ENCODE measurements around the gene THEM4.

THEM4 gene

GRCh38 chr1:151909167-151910149, at the start of gene THEM4:
THEM4 (minus strand) TSS chr1:151909511; CDS start chr1:151909458, 53 bp downstream.
- DNase-seq, result peak; percentile 98

GRCh38 chr1:151958959-151959358, 49.6 kb upstream of the THEM4 start:
- DNase-seq, result no peak

- no peak for DNase-seq
These were observed 47.7 kb upstream of the THEM4 start for GRCh38 chr1:151956957-151957497.

GRCh38 chr1:151953409-151954094, 44.2 kb upstream of the THEM4 start:
- DNase-seq, result no peak

GRCh38 chr1:151952811-151953210, 43.5 kb upstream of the THEM4 start:
- DNase-seq, result no peak

- no peak for DNase-seq
These were observed 40.3 kb upstream of the THEM4 start for GRCh38 chr1:151949371-151950193.

- DNase-seq, result no peak
These were observed 39.2 kb upstream of the THEM4 start for GRCh38 chr1:151948506-151948905.

- DNase-seq, result no peak
These were observed 37.8 kb upstream of the THEM4 start for GRCh38 chr1:151947140-151947539.

GRCh38 chr1:151945725-151946722, 36.7 kb upstream of the THEM4 start:
- peak; percentile 78 for DNase-seq

GRCh38 chr1:151944857-151945575, 35.7 kb upstream of the THEM4 start:
- no peak for DNase-seq

GRCh38 chr1:151944126-151944856, 35.0 kb upstream of the THEM4 start:
- no peak for DNase-seq

GRCh38 chr1:151943591-151943990, 34.3 kb upstream of the THEM4 start:
- no peak for DNase-seq

- DNase-seq, result no peak
These were observed 33.6 kb upstream of the THEM4 start for GRCh38 chr1:151942882-151943281.

- DNase-seq, result no peak
These were observed 31.2 kb upstream of the THEM4 start for GRCh38 chr1:151940541-151940940.

- DNase-seq, result no peak
These were observed 30.5 kb upstream of the THEM4 start for GRCh38 chr1:151939779-151940178.

- no peak for DNase-seq
These were observed 29.8 kb upstream of the THEM4 start for GRCh38 chr1:151939141-151939540.

- DNase-seq, result no peak
These were observed 27.3 kb upstream of the THEM4 start for GRCh38 chr1:151936653-151937052.

- DNase-seq, result no peak
These were observed 26.7 kb upstream of the THEM4 start for GRCh38 chr1:151935894-151936602.

GRCh38 chr1:151935154-151935553, 25.8 kb upstream of the THEM4 start:
- DNase-seq, result no peak

Data from activated CD8-positive, alpha-beta memory T cell treated with anti-CD3 and anti-CD28 coated beads, Interleukin-2, amount 50 U/mL, for 48 hours (primary cell).